AG10803 (cell line): ENCODE measurements around the gene GSTT2B.

Experiments used
- DNase-seq: peaks from one replicate; pipeline ENCODE4 v3.0.0; 2010; ENCODE audit warnings: low read depth
- H3K4me3 ChIP-seq: 2 replicates; pipeline ENCODE4 v1.5.1; 2011; ENCODE audit warnings: mild to moderate bottlenecking, low read length, control low read depth
- TF ChIP-seq, protein P1 (sequence below): conservative IDR thresholded peaks from 2 replicates; pipeline ENCODE4 v1.5.1; 2011; ENCODE audit warnings: mild to moderate bottlenecking, low read length, control low read depth, inconsistent platforms

The GSTT2B gene

DNA sequence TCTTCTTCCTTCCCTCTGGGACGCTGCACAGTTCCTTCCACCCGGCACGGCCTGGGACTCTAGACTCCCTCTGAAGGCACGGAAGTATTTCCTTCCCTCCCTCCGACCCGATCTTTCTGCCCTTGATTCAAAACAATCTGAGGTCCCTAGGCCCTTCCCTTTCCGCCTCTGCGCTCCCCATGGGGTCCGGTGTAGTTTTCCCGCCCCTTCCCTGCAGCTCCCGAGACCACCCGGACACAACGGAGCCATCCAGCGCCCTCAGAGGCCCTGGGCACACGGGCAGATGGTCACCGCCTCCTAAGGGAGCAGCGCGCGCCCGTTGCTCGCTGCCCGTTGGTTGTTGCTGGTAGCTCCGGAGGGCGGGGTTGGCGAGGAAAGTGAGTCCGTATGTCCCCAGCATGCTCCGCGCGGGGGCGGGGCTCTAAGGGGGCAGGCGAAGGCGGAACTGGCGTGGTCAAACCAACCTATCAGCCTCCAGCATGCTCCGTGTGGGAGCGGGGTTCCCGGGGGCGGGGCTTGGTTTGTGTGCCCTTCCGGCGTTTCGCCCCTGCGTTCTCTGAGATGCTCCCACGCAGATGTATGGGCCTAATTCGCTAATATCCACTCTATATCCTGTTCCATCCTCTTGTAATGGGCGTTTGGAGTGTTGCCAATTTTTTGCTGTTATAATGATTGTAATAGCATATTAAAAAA is 47.2 kb downstream of the GSTT2B start:
- peak overlapping the region; percentile 68 for H3K4me3 ChIP-seq
- DNase-seq, result peak; percentile 98
- TF ChIP-seq, protein P1, sequence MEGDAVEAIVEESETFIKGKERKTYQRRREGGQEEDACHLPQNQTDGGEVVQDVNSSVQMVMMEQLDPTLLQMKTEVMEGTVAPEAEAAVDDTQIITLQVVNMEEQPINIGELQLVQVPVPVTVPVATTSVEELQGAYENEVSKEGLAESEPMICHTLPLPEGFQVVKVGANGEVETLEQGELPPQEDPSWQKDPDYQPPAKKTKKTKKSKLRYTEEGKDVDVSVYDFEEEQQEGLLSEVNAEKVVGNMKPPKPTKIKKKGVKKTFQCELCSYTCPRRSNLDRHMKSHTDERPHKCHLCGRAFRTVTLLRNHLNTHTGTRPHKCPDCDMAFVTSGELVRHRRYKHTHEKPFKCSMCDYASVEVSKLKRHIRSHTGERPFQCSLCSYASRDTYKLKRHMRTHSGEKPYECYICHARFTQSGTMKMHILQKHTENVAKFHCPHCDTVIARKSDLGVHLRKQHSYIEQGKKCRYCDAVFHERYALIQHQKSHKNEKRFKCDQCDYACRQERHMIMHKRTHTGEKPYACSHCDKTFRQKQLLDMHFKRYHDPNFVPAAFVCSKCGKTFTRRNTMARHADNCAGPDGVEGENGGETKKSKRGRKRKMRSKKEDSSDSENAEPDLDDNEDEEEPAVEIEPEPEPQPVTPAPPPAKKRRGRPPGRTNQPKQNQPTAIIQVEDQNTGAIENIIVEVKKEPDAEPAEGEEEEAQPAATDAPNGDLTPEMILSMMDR, result no peak

DNA sequence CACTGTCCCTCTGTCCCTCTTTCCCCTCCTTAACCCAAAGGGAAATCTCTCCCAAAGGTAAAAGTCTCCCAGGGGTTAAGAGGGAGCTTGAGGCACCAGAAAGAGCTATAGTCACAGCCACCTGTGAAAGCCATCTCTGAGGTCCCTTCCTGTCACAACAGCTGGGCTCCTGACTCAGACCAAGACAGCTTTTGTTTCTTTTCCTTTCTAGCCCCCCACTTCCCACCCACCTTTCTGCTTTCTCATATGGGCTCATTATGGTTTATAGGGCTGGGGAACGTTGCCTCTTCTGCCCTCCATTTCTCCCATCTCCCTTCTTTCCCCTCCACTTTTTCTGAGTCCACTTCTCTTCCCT is 47.7 kb downstream of the GSTT2B start:
- H3K4me3 ChIP-seq, result peak overlapping the region; percentile 68
- DNase-seq, result no peak
- TF ChIP-seq, protein P1, result no peak

DNA sequence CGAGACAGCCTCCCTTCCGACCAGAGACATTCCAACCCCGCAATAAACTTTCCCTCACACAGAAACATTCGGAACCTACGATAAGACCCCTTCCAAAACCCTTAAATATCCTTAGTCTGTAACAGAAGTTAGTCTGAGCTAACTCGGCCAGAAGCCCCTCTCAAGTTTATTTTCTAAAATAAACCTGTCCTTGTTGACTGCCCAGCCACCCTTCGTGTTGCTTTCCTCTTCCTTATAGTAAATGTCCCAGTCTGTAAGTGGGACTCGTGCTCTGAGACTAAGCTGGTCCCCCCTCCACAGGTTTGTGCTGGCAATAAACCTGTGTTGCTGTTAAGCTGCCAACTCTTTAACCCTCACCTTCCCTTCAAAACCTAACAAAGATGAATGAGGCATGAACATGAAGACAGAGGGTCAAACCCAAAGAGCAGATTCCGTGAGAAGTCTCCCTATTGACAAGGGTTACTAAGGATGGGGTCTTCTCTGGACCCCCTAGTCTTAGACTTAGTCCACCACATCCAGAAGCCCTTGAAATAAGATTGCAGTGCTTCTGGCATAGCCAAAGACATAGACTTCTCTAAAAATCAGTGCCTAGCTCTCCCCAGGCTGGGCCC is 48.6 kb downstream of the GSTT2B start:
- no peak for DNase-seq
- H3K4me3 ChIP-seq, result no peak overlapping the region
- TF ChIP-seq, protein P1, result no peak

DNA sequence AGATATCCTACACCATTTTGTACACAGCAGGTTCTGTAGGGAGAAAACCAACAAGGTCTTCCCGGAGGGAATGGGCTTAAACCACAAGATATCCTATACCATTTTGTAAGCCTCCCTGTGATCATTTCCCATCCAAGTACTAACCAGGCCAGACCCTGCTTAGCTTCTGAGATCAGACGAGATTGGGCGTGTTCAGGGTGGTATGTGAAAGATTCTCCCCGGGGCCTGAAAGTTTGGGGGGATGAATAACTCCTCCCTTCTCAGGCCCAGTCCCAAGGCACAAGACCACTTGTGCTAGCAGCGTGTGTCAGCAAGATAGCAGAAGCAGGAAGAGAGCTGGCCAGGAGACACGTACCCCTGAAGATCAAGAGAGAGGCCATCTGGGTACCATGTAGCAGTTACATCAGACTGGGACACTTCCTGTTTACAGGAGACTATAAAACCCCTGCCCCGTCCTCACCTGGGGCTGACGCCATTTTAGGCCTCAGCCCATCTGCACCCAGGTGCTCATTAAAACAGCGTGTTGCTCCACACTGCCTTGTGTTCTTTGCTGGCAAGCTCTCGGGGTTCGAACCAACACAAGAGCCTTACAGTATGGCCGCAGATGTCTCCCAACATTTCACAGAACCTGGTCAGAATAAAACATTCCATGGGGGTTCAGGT is 49.5 kb downstream of the GSTT2B start:
- TF ChIP-seq, protein P1, result no peak
- DNase-seq, result no peak
- no peak overlapping the region for H3K4me3 ChIP-seq

DNA sequence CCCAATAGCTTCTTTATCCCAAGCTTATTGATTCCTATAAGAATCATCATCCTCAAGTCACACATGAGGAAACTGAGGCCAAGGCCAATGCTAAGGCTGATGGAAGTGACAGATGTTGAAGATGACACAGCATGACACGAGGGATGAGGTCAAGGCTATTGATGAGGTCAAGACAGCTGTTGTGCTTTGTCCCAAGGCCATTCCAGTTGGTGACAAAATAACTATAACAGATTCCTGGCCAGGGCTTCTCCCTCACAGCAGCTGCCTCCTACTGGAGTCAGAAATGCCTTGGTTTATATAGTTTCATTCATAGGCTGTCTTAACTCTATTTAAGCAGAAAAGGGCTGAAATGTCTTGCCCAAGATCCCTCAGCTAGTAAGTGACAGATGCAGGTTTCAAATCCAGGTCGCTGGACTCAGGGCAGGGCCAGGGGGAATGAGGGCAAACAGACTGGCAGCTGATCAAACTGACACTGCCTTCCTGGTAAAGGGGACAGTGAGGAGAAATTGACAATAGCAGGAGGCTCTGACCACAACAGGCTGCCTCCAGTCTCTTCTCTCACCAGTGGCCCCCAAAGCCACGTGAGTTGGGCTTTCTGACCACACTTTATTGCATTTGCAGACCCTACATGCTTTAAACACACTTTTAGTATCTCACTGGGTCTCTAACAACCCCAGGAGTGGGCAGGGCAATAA is 50.4 kb downstream of the GSTT2B start:
- TF ChIP-seq, protein P1, result no peak
- H3K4me3 ChIP-seq, result no peak overlapping the region
- DNase-seq, result no peak

DNA sequence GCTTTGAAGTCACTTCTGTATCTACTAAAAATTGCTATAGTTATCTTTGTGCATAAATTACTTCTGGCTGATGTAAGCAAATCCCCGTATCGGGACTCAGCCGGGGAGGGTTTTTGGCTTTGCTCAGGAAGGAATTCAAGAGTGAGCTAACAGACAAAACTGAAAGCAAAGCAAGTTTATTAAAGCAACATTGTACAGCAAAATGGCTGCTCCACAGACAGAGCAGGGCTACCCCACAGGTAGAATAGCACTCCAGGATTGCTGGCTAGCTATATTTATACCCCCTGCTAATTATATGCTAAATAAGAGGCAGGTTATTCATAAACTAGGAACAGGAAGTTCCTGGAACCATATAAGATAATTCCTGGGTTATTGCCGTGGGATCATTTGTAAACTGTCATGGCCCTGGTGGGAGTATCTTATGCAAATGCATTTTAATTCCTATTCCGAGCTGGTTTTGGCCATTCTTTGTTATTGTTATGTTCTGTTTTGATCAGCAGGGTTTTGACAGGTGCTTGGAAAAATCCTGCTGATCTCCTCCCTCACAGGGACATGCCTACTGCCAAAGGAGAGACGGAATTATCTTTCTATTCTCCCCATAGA is 51.6 kb downstream of the GSTT2B start:
- no peak overlapping the region for H3K4me3 ChIP-seq
- DNase-seq, result no peak
- TF ChIP-seq, protein P1, result no peak
